IPS-NIHi7 (cell line): ENCODE measurements around the gene QSOX2.
A peak's percentile ranks its signal among the peaks of the same experiment; 100 is the strongest.
"Not testable (repeated sequence)": the region's sequence is repeated elsewhere in the genome, so short reads cannot be mapped to it uniquely, and the experiment has no call there.

Experiments used
- DNase-seq: peaks from one replicate; pipeline ENCODE4 v3.0.0; 2012; ENCODE audit warnings: mixed read lengths; ENCODE audit errors: extremely low spot score

The QSOX2 gene

DNA sequence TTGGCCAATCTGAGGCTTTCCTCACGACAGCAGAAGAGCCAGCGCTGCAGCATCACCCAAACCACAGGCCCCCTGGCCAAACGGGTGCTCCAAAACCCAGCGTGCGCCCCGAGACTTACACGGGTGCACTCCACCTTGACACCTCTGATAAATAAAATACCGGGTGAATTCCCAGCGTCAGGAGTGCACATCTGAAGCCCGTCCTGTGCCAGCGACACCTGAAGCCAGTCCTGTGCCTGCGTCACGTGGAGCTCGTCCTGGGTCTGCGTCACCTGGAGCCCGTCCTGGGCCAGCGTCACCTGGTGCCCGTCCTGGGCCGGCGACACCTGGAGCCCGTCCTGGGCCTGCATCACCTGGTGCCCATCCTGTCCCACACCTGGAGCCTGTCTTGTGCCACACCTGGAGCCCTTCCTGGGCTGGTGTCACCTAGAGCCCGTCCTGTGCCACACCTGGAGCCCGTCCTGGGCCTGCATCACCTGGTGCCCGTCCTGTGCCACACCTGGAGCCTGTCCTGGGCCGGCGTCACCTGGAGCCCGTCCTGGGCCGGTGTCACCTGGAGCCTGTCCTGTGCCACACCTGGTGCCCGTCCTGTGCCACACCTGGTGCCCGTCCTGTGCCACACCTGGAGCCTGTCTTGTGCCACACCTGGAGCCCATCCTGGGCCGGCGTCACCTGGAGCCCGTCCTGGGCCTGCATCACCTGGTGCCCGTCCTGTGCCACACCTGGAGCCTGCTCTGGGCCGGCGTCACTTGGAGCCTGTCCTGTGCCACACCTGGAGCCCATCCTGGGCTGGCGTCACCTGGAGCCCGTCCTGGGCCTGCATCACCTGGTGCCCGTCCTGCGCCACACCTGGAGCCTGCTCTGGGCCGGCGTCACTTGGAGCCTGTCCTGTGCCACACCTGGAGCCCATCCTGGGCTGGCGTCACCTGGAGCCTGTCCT lies 8.9 kb downstream of the QSOX2 start:
- not testable (repeated sequence) for DNase-seq

DNA sequence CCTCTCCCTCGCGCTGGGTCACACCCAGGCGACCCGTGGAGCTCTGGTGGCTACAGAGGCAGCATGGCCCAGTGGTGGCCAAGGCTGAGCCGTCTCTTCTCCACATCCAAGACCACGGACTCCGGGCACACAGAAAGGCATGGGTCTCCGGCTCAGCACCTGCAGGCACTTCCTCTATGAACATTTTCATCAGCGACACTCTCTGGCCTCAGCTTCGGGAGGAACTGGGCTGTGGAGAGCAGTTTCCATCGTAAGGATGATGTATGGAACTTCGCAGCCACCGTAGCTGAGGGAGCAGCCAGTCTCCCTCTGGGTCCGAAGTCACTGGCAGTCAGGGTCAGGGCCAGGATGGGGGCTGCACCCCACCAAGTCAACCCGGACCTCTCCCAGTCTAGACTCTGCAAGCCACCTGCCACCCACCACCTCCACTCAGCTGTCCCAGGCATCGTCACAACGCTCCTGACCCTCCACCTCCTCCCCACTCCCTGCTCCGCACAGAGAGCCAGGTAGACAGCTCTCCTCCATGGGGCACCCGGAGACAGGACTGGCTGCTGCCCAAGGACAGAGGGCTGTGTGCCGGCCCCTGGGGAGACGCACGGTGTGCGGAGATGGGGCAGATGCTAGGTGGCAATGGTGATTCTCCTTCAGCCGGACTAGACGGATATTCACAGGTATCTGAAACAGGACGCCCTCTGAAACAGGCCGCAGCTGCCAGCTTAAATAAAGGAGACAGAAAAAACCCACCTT lies 9.7 kb downstream of the QSOX2 start:
- no peak for DNase-seq

DNA sequence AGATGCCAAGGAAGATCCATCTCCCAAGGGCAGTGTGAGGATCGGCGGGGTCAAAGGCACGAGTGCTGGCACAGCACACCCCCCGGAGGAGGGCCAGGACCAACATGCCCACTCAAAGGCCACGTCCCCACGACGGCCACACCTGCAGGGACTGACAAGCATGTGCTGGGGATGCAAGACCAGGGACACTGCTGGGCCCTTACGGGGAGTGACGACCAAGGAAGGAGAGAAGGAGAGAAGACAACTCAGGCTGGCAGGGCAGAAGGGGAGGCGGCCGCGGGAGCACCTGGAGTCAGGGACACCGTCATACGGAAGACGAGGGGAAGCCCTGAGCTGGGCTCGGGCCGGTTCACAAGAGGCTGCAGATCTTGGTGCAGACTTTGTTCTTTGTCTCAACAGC lies 10.4 kb downstream of the QSOX2 start:
- DNase-seq = no peak

DNA sequence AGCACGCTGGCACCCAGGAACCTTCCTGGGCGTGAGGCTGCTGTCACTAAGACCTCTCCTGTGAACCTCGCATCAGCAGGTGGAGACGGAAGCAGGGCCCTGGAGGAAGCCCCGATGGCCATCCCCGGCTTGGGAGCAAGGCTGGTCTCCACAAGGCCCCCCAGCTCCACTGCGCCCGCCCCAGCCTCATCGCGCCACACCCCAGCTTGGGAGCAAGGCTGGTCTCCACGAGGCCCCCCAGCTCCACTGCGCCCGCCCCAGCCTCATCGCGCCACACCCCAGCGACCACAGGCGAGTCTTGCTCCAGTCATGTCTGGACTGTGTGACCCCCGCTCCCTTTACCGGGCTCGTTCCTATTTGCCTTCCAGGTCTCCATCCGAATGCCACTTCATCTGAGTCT lies 11.0 kb downstream of the QSOX2 start:
- no peak for DNase-seq

DNA sequence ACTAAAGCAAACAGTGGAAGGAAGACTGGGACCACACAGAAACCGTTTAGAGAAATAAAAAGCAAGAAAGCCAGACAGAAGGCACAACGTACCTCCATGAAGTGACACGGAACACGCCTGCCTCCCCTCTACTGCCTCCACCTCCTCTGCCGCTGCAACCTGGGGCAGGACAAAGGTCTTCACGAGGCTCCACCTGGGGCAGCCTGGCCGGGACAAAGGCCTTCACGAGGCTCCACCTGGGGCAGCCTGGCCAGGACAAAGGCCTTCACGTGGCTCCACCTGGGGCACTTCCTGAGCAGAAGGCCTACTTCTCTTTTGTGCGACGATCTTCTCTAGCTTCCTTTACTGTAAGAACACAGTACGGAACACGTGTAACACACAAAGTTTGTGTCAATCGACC lies 11.7 kb downstream of the QSOX2 start:
- no peak for DNase-seq

DNA sequence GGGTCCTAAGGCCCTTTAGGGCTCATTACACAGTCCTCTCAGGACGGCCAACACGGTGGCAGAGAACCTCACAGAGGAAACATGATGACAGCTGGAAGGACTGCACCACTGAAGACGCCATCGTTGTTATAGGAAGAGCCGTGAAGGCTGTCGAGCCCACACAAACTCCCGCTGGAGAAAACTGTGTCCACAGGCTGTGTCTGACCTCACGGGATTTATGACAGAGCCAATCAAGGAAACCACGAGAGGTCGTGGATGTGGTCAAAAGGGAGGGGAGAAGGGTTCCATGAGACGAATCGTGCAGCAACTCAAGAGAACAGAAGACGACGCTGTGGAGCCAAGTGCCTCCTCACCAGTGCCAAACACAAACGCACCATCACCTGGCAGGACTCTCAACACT lies 12.2 kb downstream of the QSOX2 start:
- DNase-seq = no peak

DNA sequence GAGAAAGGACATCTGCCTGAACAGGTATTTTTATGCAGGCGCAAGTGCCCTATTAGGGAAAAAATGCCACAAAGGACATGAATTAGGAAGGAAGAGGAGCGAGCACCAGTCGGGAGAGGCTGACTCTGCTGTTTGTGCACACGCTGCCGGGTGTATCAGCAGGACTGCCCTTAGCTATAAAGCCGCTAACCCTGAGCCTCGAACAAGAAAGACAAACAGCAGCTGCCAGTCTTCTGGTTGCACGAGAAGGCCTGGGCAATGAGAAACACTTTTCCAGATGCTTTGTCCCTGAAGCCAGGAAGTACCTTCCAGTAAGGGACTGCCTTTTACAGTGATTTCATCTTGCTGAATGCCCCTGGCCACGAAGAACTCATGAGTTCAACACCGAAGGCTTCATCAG lies 12.6 kb downstream of the QSOX2 start:
- no peak for DNase-seq

DNA sequence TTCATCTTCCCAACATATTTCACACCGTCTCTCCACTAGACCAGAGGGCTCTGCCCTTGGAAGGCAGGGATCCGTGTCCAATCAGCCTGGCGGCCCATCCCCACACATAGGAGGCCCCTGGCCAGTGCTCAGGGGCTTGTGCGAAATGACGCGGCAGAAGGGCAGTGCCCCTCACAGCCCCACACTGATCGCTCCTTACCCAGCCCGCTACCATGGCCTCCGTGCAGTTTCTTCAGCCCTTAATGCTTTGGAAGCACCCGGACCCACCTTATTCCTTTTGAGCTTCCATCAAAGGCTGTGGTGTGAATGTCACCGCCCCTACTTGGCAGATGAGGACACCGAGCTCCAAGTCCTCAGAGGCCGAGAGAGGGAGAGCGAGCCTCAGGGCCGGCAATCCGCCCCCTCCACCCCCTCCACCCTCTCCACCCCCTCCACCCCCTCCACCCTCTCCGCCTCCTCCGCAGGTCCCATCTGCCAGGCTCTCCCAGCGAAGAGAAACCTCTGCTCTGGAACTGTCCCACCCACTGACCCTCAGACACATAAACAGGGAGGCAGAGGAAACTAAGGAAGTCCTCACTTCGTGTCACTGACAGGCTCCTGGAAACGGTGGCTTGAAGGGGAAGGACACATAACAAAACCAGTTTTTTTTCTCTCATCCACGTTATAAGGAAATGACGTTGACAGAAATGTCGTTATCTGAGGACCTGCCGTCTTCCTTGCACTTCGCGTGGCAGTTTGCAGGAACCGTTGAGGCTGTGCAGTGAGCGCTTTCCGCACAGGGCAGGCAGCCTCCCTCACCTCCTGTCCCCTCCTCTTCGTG lies 13.9 kb downstream of the QSOX2 start:
- DNase-seq = no peak

DNA sequence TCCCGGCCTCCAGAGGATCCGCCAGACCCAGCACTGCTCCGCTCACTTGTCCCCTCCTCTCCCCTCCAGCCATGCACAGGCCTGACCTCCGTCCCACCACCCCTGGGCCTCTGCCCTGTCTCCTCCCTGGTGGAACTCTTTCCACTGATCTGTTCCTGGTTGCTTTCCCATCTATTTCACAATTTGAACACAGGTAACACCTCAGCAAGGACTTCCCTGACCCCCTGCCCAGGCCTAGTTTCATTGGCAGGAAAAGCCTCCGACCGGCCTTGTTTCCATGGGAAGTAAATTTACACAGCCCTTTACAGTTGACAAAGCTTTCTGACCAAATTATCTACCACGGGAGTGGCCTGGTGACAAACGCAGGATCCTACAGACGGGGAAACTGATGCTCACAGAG lies 14.8 kb downstream of the QSOX2 start:
- DNase-seq = no peak

DNA sequence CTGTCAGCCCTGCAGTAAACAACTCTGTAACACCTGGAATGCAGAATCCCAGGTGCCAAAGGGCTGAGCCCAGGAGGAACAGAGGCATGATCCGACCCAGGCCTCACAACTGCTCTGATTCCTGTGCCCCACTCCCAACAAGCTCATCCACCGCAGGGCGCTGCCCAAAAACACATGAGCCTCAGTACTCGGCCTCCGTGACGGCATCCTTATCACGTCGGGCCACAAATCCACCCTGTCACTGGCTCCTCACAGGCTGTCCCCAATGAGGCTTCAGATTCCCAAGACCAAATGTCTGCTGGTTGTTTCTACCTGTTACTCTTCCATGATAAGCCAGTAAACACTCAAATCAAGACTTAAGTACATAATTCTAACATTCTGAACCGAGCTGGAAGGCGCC lies 15.2 kb downstream of the QSOX2 start:
- no peak for DNase-seq

DNA sequence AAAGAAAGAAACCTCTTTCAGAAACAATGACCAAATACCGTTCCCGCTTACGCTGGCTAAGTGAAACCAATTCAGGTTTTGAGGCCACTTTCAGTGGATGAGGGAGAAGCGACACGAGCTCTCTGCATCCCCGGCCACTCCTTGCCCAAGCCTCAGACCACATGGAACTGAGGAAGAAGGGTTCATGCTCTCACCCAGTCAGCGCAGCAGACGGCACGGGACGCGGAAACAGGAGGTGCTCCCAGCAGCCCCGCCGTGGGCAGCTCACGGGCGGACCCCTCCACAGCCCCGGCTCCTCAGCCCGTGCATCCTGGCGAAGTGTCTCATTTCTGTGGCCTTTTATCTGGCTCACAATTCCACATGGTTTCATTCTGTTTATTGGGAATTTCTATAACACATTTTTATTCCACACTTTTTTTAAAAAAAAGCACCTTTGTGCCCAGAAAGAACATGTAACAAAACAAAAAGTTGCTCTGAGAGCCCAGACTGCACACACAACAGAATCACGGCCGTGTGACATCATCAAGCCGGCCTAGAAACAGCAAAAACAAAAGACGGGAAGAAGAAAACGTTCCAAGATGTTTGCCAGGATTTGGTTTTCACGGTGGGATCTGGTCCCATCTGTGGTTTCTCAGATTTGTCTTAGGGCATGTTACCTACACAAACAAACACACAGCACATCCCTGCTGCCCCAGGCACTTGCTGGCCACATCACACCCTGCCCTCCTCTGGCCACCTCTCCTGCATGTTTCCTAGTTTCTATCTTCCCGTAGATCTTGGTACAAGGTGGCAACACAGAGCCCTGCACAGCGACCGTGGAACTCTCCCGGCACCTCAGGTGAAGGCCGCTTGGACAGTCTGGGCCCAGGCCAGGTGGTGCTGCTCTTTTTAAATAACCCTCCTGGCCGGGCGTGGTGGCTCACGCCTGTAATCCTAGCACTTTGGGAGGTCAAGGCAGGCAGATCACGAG lies 16.2 kb downstream of the QSOX2 start:
- DNase-seq = no peak

DNA sequence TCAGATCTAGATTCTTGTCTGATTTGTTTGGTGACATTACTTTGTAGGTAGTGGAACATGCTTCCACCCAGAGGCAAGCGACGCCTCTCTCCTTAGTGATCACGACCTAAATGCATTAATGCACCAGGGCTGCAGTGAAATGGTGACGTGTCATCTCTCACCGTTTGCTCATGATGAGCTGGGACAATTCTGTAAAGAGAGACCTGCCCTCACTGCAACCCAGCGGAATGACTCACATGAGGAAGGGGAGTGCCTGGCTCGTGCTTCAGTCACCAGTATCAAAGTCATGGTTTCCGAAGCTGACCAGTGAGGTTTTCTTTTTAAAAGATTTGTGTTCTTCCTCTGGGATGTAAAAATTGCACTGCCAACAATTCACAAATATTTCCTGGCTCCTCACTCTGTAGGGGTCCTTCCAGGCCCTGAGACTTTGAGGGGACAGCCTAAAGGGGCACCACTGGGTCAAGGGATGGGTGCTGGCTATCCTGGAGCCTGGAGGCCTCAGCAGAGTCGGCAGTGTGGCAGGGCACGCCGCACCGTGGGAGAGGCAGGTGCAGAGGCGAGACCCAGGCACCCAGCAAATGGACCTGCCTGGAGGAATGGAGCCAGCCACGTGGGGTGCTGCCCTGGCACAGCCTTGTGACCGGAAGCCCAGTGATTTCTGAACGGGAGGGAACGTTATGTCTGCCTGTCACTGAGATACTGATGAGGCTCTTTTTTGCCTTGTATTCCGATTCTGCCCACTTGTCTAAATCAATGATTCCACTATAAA lies 17.3 kb downstream of the QSOX2 start:
- DNase-seq = no peak

DNA sequence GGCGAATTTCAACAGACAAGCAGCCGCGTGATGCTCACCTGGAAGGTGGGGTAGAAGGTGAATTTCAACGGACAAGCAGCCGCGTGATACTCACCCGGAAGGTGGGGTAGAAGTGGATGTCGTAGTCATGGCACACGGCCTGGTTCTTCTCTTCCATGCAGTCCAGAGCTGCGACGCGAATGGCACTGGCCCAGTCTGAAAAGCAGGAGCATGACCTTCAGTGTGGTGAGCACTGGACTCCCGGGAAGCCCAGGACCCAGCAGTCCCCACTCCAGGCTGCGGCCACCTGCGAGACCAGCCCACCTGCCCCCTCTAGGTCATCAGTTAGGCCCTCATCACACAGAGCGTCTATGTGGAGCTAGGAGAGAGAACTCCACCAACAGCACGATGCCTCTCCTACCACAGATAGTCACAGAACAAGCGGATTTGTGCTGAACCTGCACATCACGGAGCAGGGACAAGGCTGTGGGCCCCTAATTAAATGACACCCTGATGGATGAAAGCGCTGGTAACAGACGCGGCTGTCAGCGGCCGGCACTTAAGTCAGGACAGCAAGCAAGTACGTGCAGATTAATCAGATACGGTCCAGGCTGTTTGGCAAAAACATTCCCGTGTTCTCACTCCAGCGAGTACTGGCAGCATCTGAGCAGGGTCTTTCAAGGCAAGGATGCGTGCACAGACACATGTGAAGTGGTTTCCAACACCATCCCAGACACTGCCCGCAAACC lies 18.8 kb downstream of the QSOX2 start:
- DNase-seq = no peak

DNA sequence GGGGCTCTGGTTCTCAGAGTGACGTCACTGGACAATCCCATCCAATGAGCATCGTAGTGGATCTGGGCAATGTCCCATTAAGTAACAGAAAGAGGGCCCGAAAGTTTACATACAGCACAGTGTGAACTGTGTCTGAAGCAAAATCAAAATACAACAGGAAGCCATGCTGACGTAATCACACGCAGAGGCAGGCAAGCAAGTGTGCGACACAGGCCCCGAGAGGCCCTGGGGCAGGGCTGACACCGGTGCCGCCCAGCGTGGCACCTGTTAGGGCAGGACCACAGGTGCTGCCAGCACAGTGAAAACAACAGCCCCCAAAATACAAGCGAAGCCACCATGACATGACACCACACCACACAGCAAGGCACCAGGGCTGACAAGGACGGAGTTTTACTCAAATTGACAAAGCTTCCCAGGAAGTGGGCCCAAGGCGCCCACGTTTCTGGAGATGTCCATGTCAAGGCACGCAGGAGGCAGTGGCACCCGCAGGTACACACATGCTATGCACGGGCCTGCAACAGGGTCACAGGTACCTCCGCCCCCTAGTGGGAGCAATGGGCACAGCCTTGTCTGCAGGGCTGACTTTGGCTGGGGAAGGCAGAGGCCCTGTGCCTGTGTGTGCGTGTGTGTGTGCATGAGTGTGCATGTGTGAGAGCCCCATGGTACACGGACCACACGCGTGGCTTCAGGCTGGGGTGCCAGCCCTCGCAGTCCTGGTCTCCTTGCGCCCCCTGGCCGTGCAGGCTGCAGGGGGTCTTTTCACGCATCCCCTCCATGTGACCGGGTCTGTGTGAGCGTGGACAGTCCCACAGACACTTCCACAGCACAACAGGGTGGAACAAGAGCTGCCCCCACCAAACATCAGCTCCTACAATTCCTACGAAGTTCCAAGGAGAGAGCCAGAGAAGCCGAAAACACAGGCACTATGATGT lies 19.6 kb downstream of the QSOX2 start:
- peak; percentile 91 for DNase-seq

DNA sequence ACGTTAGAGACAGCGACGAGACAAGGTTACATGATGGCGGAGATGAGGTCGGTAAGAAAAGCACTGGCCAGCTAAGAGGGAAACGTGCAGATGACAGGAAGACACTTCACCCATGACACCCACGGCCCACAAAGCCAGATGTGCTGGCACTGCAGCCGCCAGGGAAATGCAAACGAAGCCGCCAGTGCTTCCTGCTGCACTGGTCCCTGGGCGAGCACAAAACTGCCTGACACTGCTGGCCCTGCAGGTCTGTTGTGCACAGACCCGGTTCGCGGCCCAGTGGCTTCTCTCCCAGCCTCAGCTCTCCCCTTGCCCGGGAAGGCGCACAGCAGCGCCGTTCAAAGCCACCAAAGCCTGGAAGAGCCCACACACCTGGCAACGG lies 20.3 kb downstream of the QSOX2 start:
- no peak for DNase-seq

DNA sequence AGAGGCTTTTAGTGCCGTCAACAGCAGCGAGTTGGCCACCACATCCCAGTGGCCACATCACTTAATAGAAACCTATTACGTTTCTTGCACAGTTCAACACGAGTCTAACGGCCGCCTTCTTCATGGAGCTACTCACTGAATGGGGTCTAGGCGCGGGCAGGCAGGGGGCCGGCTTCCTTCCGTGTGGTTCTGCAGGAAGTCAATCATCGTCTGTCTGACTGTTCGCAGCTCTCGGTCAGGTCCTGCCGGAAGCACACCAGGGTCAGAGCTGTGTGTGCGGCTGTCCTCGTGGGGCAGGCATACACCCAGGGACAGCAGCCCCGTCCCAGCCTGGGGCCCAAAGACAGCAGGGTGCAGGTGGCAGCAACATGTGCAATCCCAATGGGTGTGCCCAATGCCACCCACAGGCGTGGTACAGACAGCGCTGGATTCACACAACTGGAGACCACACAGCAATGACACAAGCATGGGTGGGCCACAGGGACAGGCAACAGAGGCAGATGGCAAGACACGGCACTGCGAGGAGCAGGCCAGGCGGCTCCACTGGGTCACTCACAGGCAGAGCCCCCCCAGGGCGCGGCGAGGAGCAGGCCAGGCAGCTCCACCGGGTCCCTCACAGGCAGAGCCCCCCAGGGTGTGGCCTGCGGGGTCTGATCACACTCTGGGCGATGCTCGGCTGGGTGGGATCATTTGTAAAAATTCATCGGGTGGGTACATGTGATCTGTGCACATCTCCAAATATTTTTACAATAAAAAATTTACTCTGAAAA lies 21.6 kb downstream of the QSOX2 start:
- DNase-seq = no peak

DNA sequence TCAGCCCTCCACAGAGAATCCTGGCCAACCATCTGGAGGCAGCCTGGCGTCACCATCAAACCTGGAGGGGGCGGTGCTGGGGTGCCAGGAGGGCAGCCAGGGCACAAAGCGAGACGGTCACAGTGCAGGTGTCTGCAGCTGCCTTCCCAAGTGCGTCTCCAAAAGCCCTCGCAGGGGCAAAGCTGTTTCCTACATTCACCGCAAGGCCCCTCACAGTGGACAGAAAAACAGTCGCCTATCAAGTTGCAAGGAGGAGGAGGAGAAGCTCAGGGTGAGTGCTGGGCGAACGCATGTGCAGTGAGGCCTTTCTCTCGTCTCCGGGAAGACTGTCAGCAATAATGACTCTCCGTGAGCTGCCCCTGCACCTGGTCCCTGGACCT lies 22.7 kb downstream of the QSOX2 start:
- DNase-seq = no peak
